Inferior parietal cortex (tissue), 1 donor: ENCODE results near the gene DTNB.
A peak's percentile ranks its signal among the peaks of the same experiment; 100 is the strongest.
"Not testable (repeated sequence)": the region's sequence is repeated elsewhere in the genome, so short reads cannot be mapped to it uniquely, and the experiment has no call there.

ENCODE experiments used
- DNase-seq: peaks from one replicate; pipeline ENCODE4 v3.0.0-alpha.2; 2016; ENCODE audit errors: extremely low spot score

Gene DTNB

DNA sequence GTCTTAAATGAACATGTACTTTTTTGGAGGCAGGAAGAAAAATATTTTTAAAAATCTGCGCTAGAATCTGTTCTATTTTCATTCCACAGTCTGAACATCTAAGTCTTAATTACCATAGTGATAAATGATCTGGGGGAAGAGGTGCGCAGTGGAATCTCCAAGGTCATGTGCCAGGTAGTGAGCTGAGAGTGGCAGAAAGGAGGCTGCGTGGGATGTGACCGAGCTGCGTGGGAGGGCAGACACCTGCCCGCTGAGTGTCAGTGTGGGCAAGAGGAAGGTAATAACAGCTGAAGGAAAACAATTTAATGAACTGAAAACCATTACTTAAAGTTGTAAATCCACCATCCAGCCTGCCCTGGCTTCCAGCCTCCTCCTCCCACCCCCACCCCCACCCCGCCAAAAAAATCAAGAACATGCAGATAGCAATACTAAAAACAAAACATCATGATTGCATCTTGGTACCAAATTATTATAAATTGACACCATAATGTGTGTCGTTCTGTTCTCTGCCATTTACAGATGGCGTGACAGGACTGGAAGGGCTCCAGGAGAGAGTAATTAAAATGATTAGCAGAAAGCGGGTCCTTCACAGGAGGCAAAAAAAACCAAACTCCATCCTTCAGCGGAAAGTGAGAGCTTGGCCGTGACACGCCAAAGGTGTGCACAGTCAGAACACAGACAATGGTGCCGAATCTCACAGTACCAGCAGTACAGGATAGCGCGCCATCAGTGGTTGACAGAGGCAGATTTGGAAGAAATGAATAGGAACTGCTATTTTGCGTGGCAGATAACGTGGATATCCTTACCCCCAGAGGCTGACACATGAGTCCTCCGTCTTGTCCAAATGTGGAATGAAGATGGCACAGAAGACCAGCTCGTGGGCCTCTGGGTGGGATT lies 11.4 kb upstream of the DTNB start:
- DNase-seq = no peak

GRCh38 chr2:25682082-25682481 lies 8.7 kb upstream of the DTNB start:
- no peak for DNase-seq

GRCh38 chr2:25677877-25678276 lies 4.5 kb upstream of the DTNB start:
- DNase-seq = no peak

DNA sequence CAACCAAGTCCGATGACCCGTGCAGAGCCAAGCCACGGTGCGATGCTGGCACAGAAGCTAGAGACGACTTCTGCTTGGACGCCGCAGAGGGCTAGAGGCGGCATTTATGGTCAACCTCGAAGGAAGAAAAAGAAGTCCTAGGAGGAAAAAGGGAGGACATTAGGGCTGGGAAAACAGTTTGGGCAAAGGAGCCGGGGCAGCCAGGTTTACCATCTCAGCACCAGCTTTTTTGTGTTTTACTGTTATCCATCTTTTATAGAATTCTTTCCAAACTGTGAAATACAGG lies 643 bp upstream of the DTNB start:
- DNase-seq = no peak

DNA sequence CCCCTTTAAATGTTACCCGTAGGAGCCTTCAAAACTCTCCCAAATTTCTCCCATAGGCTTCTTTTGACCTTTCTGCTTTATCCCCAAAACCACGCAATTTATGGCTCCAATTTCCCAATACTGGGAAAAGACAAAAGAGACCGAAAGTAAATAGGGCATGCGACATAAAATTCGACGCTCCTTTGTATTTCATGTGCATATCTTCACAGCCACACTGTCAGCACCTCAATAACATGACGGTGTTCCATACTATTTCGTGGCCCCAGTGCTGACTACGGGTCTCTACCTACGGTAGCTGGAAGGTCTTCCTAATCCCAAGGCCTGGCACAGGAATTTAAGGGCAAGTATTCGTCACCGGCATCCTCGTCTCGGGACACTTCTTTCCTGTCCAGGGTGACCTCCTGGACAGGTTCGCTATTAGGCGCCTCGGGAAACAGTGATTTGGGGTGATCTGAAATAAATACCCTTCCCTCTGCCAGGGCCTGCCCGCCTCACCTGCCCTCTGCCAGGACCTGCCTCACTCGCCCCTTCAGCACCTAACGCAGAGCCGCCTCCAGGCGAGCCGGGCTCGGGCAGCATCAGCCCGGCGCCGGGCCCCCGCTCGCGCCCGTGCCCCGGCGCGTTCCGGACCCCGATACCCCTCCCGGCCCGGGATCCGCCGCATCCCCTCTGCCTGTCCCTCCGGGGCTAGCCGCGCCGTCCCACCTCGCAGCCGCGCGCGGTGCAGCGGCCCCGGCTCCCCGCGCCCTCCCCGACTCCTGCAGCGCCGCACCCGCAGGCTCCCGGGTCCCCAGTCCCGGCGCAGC lies 680 bp downstream of the DTNB start:
- DNase-seq = peak; percentile 45

GRCh38 chr2:25671622-25672021 lies 1.8 kb downstream of the DTNB start:
- DNase-seq = no peak

GRCh38 chr2:25669520-25669919 lies 3.9 kb downstream of the DTNB start:
- no peak for DNase-seq

GRCh38 chr2:25666218-25666617 lies 7.2 kb downstream of the DTNB start:
- DNase-seq = no peak

DNA sequence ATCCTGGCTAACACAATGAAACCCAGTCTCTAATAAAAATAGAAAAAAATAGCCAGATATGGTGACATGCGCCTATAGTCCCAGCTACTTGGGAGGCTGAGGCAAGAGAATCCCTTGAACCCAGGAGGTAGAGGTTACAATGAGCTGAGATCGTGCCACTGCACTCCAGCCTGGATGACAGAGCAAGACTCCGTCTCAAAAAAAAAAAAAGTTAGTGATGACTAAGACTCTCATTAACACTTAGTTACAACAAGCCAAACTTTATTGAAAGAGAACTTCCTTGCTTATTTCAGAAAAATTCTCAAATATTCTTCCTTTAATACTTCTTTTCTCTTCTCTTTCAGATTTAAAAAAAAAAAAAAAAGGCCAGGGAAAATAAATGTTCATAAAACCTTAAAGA lies 7.9 kb downstream of the DTNB start:
- not testable (repeated sequence) for DNase-seq

GRCh38 chr2:25664965-25665307 lies 8.4 kb downstream of the DTNB start:
- DNase-seq = no peak

GRCh38 chr2:25664183-25664964 lies 9.0 kb downstream of the DTNB start:
- DNase-seq = peak; percentile 79

- DNase-seq = no peak
Observed at GRCh38 chr2:25655316-25655715, 18.1 kb downstream of the DTNB start.

GRCh38 chr2:25654801-25655200 lies 18.6 kb downstream of the DTNB start:
- DNase-seq = no peak

DNA sequence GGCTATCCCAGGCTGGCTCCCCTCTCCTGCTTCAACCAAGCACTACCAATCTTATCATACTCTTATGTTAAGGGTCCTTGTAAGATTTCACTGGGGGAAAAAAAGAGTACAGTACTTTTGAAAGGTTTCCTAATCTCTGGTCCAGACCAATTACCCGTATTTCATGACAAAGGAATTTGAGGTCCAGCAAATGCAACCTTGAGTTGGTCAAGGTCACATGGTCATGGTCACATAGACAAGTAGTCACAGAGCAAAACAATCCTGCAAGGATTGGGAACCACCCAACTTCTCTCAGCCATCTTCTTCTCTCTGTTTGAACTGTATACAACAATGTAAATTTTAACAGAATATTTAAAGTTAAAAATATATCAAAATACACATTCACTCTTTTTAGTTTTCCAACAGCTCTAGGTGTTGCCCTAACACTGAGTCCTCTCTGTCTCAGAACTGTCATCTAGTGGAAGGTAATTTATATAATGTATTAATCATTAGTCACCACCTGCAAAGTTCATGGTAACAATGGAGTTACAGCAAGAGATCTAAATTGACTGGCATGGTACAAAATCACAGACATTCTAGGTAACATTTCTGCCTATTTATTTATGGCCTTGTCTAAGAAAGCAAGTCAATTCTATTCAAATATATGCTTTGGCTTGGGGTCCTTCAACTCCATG lies 21.5 kb downstream of the DTNB start:
- DNase-seq = no peak

- no peak for DNase-seq
Observed at GRCh38 chr2:25651066-25651465, 22.3 kb downstream of the DTNB start.

- no peak for DNase-seq
Observed at GRCh38 chr2:25650256-25650655, 23.1 kb downstream of the DTNB start.

GRCh38 chr2:25649786-25650185 lies 23.6 kb downstream of the DTNB start:
- DNase-seq = no peak

GRCh38 chr2:25642298-25642697 lies 31.1 kb downstream of the DTNB start:
- DNase-seq = no peak

GRCh38 chr2:25639696-25640095 lies 33.7 kb downstream of the DTNB start:
- DNase-seq = no peak

DNA sequence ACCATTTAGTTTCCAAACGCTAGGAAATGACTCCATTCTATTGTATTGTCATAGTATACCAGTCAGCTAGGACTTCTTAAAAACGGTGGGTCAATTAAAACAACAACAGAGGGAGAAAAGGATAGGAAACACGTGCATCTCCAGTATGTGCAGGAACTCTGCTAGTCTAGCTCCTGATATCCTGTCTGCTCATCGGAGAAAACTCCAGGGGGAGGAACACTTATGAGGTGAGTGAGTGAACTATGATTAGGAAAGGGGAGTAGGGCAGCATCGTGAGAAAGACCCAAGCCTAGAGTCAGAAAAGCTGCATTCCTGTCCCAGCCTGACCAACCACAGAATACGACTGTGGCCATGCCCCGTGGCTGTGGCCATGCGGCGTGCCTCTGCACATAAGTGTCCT lies 34.2 kb downstream of the DTNB start:
- no peak for DNase-seq

GRCh38 chr2:25635797-25636196 lies 37.6 kb downstream of the DTNB start:
- no peak for DNase-seq

DNA sequence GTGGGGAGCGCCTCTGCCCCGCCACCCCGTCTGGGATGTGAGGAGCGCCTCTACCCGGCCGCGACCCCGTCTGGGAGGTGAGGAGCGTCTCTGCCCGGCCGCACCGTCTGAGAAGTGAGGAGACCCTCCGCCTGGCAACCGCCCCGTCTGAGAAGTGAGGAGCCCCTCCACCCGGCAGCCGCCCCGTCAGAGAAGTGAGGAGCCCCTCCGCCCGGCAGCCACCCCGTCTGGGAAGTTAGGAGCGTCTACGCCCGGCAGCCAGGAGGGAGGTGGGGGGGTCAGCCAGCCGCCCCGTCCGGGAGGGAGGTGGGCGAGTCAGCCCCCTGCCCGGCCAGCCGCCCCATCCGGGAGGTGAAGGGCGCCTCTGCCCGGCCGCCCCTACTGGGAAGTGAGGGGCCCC lies 39.6 kb downstream of the DTNB start:
- not testable (repeated sequence) for DNase-seq
